T1000 (cell line): ENCODE results near the gene CDKN2AIPNL.

Source experiments
- DNase-seq: peaks from one replicate; lab custom pipeline; 2025; ENCODE audit warnings: mixed read lengths; lab: John Stamatoyannopoulos, UW

Gene CDKN2AIPNL, protein sequence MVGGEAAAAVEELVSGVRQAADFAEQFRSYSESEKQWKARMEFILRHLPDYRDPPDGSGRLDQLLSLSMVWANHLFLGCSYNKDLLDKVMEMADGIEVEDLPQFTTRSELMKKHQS

DNA sequence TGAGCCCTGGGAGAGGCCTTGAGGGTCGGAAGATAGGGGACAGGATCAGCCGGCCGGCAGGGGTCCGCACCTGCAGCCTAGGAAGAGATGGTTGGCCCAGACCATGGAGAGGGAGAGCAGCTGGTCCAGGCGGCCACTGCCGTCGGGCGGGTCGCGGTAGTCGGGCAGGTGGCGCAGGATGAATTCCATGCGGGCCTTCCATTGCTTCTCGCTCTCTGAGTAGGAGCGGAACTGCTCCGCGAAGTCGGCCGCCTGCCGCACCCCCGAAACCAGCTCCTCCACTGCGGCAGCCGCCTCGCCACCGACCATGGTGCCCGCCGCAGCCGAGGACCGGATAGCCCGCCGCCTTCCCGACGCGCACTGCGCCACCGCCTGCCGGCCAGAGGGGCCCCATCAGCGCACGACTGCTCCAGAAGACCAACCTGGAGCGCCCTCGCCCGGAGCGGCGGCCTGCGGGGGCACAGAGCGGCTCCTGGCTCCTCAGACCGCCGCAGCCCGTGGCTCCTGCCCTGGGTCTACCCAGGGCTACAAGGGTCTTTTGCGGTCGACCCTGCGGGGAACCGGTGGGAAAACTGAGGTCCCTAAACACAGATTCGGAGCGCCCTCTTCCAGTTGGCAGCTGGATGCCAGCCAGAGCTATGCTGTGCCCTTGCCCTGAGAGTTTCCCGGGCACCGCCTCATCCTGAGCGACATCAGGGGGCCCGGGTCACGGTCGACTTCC, at the start of gene CDKN2AIPNL:
CDKN2AIPNL (minus strand) TSS at position 336 of the 721 bp plus-strand sequence; CDS start at position 309, 27 bp downstream.
- DNase-seq, result peak; percentile 63

DNA sequence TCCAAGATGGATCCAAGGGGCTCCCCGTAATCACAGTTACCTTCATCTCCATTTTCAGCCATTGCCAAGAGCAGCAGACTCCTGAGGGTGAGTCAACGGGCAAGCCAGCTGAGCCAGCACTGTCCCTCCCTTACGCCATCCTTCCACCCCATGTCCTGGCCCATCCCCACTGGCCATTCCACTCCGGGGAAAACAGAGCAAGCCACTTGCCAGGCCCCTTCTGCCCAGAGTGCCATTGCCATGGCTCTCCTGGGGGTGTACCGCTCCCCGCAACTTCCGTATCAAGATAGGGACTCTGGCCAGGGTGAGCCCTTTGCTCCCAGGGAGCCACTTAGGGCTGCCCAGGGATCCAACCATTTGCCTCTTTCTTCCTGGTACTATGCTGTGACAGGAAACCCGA, 48.9 kb upstream of the CDKN2AIPNL start:
- no peak for DNase-seq

DNA sequence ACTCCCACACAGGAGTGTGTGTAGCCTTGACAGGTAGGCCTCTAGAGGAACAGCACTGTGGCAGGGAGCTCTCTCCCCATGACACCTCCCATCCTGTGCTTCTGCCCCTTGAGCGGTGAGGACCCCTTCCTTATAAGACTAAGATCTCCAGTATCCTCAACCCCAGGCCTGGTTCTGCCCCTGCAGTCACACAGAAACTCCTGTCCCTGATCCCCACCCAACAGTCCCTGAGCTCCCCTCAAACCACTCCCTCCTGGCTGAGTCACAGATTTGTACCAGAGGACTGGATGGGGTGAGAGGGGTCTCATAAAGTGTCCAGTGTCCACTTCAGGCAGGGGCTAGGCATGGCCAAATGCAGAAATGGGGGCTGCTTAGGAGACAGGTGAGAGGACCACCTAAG, 47.8 kb upstream of the CDKN2AIPNL start:
- DNase-seq, result no peak

GRCh38 chr5:134459010-134459403, 47.3 kb upstream of the CDKN2AIPNL start:
- no peak for DNase-seq

GRCh38 chr5:134458234-134459009, 46.7 kb upstream of the CDKN2AIPNL start:
- no peak for DNase-seq

DNA sequence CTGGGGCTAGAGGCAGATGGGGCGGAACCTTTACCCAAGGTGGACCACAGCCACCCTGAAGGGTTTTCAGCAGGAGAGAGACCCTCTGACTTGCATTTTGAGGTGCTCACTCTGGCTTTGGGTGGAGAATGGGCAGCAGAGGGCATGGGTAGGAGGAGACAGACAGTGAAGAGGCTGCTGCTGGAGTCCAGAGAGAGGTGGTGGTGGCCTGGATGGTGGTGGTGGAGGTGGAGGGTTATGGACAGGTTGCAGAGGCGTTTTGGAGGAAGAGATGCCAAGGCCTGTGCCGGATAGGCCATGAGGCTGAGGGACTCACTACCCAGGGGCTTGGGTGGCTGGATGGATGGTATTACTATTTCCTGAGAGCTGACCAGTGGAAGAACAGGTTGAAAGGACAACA, 46.1 kb upstream of the CDKN2AIPNL start:
- no peak for DNase-seq

- DNase-seq, result no peak
These were observed 45.1 kb upstream of the CDKN2AIPNL start for GRCh38 chr5:134456825-134457224.

- no peak for DNase-seq
These were observed 43.8 kb upstream of the CDKN2AIPNL start for GRCh38 chr5:134455466-134455865.

- DNase-seq, result no peak
These were observed 41.3 kb upstream of the CDKN2AIPNL start for GRCh38 chr5:134453016-134453415.

DNA sequence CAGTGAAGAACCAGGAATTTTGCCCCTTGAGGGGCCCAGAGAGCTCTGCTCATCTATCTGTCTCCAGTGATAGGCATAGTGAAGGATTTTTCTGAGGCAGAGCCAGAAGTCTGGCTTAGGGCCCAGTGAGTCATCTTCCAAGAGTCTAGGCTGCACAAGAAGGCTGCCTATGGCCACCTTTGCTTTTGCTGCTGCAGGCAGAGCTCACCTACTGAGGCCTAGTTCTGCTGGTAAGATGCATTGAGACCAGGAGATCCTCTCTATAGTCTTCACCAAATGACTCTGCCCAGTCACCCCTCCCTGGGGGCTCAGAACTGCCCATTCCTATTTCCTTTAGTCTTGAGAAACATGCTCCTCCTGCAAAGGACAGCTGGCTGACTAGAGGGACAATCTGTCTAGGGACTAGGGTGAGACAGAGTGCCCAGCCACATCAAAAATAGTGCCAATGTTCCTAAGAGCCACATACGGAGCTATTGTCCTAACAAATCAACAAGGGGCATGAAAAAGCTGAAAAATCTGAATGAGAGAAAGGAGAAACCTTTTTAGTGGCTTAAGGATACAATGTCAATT, 40.3 kb upstream of the CDKN2AIPNL start:
- peak; percentile 45 for DNase-seq

DNA sequence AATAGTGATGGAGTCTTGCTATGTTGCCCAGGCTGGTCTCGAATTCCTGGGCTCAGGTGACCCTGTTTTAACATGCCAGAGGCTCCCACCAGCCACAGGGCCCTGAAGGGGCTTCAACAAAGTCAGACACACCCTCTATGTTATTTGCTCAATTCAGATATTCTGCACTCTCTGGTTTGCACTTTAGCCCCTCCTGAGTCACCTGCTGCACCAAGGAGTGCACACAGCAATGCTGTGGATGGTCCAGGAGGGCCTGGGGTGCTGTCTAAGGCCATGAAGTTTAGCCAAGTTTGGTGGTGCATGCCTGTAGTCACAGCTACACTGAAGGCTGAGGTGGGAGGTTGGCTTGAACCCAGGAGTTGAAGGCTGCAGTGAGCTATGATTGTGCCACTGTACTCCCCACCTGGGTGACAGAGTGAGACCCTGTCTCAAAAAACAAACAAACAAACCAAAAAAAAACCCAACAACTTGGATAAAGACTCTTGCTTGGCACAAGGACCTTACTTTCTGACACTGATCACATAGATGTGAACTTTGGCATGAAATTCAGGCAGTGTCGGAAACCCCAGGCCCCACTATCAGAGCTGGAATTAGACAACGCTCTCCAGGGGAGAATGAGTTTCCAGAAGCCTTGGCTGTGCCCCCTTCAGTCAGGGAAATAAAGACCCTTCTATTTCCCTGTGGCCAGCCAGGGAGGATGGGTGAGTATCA, 39.7 kb upstream of the CDKN2AIPNL start:
- DNase-seq, result no peak

- DNase-seq, result no peak
These were observed 38.7 kb upstream of the CDKN2AIPNL start for GRCh38 chr5:134450374-134450773.

DNA sequence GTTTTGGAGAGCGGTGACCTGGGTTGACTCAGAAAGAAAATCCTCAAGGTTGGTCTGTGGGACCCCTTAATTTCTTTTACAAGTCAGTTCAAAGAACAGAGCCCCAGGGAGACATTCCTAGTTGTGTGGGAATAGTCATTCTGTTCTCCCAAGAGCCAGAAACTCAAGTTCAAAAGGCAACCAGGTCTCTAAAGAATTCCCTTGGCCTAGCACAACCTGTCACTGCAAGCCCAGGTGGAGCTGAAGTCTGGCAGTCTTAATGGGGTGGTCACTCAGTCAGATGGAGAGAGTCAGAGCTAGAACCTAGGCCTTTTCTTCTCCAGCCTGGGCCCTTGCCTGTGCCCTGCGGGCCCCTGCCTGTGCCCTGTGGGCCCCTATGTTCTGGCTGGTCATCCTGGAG, 37.5 kb upstream of the CDKN2AIPNL start:
- DNase-seq, result no peak

DNA sequence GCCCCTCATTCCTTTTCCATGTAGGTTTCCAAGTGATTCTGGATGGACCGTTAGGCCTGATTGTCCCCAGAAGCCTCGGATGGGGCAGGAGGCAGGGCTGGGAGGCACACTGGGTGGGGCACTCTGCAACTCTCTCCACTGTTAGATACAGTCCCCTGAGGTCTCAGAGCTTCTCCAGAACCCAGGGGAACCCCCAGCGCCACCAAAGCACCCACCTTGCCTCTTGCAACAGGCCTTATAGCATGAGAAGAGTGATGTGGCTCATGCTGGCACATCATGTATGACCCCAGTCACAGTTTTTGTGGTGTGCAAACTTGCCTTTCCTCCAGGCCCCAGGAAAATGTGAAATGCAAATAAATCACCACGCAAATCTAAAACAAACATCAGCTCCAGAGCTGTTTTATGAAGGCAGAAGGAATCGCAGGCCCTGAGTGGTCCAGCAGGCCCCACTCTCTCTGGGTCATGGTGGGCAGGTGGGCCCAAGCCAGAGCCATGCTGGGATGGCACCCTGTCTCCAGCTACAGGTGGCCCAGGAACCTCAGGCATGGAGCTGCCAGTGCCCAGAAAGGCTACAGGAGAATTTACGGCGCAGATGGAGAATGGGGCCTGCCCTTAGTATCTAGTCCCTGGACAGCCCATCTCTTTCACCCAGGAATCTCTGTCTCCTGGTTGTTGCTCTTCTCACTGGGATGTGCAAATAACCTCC, 36.3 kb upstream of the CDKN2AIPNL start:
- no peak for DNase-seq

GRCh38 chr5:134446938-134447337, 35.3 kb upstream of the CDKN2AIPNL start:
- DNase-seq, result peak; percentile 29

GRCh38 chr5:134445856-134446818, 34.5 kb upstream of the CDKN2AIPNL start:
- no peak for DNase-seq

DNA sequence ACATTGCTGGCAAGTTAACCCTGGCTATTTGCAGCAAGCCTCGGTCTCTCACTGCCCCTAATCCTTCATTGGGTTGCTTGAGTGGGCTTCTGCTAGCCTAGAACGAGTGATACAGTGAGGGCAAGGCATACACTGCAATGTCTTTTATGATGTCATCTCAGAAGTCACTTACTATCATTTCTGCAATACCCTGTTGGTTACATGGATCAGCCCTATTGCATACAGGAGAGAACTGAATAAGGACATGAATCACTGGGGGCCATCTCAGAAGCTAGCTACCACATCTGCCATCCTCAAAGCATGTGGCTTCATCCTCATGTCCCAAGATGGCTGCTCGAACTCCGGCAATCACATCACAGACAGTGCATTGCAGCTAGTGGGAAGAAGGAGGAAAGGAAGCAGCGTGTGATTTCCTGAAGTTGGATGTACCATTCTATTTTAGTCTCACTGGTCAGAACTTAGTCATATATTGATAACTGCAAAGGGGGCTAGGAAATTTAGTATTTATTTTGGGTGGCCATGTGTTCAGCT, 33.3 kb upstream of the CDKN2AIPNL start:
- no peak for DNase-seq

DNA sequence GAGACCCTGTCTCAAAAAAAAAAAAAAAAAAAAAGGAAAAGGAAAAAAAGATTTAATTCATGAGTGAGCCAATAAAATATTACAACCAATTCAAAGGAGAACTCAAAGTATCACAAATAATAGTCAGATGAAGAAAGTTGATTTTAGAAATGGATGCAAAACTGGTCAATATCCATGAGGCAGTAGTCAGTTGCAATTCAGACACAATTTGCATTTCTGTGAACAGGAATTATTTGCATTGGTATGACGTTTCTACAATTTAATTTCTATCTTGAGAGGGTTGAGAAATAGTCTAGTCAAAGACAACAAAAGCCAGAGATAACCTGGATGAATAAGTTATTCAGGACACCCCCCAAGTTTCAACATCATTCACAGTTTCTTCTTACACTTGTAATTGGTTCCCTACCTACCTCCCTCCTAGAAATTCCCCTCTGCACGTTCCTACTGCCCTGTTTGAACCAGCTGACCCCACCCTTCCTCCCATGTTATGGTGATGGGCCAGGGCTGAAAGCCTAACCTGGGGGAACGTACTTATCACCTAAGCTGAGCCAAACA, 28.6 kb upstream of the CDKN2AIPNL start:
- DNase-seq, result no peak

GRCh38 chr5:134439210-134439654, 27.6 kb upstream of the CDKN2AIPNL start:
- DNase-seq, result peak; percentile 57

DNA sequence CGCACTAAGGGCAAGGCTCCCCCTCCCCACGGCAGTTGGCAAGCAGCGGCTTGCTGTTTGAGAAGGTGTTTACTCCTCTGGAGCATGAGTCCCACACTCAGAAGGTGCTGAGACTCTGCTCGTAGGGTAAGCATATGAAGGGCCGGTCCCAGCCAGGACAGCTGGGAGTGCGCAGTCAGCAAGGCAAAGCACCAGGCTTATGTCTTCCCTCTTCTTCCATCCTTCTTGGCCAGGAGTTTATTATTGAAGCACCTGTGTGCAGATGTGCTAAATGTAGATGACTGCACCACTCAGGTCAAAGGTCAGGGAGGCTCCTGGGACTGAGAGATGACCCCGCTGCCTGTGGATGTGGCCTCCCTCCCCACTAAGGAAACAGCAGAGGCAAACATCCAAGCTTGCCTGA, 27.0 kb upstream of the CDKN2AIPNL start:
- no peak for DNase-seq
